Activated B cell treated with CpG ODN at 0.5 μM for 24 hours (primary cell): ENCODE measurements around the gene CACNB4. TPM values are rescaled to one million over a fixed set of nuclear protein-coding genes. Genes with fewer than 3 reads are reported as not detected.

Experiments
- ATAC-seq: fragments of 200-7000 bp; cut with Tn5 transposase; one replicate; pipeline ENCODE4 v1.10.0; 2021; ENCODE audit warnings: low read depth, mild to moderate bottlenecking, moderate library complexity
- CTCF ChIA-PET: fragments of 350-600 bp; sonication (Branson Sonifier 250); formaldehyde crosslinking; loops from one replicate; lab custom pipeline; 2021; ENCODE audit warnings: antibody characterized with exemption; lab: Charles Lee
- POLR2A ChIA-PET: fragments of 350-600 bp; sonication (Branson Sonifier 250); formaldehyde crosslinking; loops from one replicate; lab custom pipeline; 2021; ENCODE audit warnings: antibody characterized with exemption; lab: Charles Lee
- DNase-seq: peaks from one replicate; pipeline ENCODE4 v3.0.0; 2022
- H3K27ac Mint-ChIP-seq: one replicate; pipeline ENCODE4 v1.8.0; 2020; ENCODE audit warnings: mixed read lengths
- H3K27me3 Mint-ChIP-seq: one replicate; pipeline ENCODE4 v1.8.0; 2021; ENCODE audit warnings: mixed read lengths
- H3K36me3 Mint-ChIP-seq: one replicate; pipeline ENCODE4 v1.8.0; 2021; ENCODE audit warnings: low read depth, mixed read lengths
- H3K4me1 Mint-ChIP-seq: one replicate; pipeline ENCODE4 v1.8.0; 2021; ENCODE audit warnings: mixed read lengths
- H3K4me3 Mint-ChIP-seq: one replicate; pipeline ENCODE4 v1.8.0; 2020; ENCODE audit warnings: mild to moderate bottlenecking, mixed read lengths
- H3K9me3 Mint-ChIP-seq: one replicate; pipeline ENCODE4 v1.8.0; 2020; ENCODE audit warnings: mixed read lengths
- CTCF ChIP-seq: fragments of 200-600 bp; IDR thresholded peaks from one replicate; pipeline ENCODE4 v1.8.0; 2022; ENCODE audit warnings: antibody characterized with exemption, mild to moderate bottlenecking
- intact Hi-C: fragments of 100-400 bp; cut with micrococcal nuclease; formaldehyde crosslinking; loops from one replicate; pipeline ENCODE4 v1.15.1; 2024
- total RNA-seq: library from RNA; stranded (reverse); gene quantifications from 2 replicates; pipeline ENCODE4 v1.2.3, GENCODE V29; 2022

Gene CACNB4
- total RNA-seq, 1 donor from 2014 or later = 0.86 TPM

GRCh38 chr2:151810489-151810888, 288.4 kb downstream of the CACNB4 start:
- Mint-ChIP-seq H3K9me3 (no peaks in the 10 kb centered on the region), H3K4me1 (peaks cover 4% of the 10 kb centered on the region), H3K4me3 (no peak overlapping the region), H3K27ac (no peak overlapping the region), H3K36me3 (peaks cover 48% of the 10 kb centered on the region), H3K27me3 (no peaks in the 10 kb centered on the region)
- no peak for ATAC-seq
- ChIA-PET CTCF (no interaction called here), POLR2A (interaction anchor here (0.6 to 1.4 kb wide), 2 partner anchors 18 to 666 kb away, joined by 3 read pairs; partner anchors contain the start of gene ARL5A)
- DNase-seq = no peak
- TF ChIP-seq CTCF = no peak
- intact Hi-C loops = no loop called here

GRCh38 chr2:151809073-151809383, 289.8 kb downstream of the CACNB4 start:
- ChIA-PET CTCF (interaction anchor here (1.2 to 3.9 kb wide), 4 partner anchors 10 to 198 kb away, joined by 3 to 18 read pairs (median 3); partner anchors contain the start of gene ARL5A), POLR2A (interaction anchor here (1.4 kb wide), 1 partner anchor 43 kb away, joined by 3 read pairs; no protein-coding TSS in a partner anchor)
- Mint-ChIP-seq H3K4me1 (peaks cover 4% of the 10 kb centered on the region), H3K27me3 (no peaks in the 10 kb centered on the region), H3K9me3 (no peaks in the 10 kb centered on the region), H3K27ac (no peak overlapping the region), H3K36me3 (peaks cover 46% of the 10 kb centered on the region), H3K4me3 (no peak overlapping the region)
- no peak for TF ChIP-seq CTCF
- intact Hi-C loops = no loop called here
- ATAC-seq (no peak), DNase-seq (no peak)

GRCh38 chr2:151808258-151809072, 290.4 kb downstream of the CACNB4 start:
- DNase-seq (no peak), ATAC-seq (peak; percentile 60)
- peaks cover 4% of the 10 kb centered on the region for H3K4me1 Mint-ChIP-seq
- TF ChIP-seq CTCF = peak; percentile 20
- no peaks in the 10 kb centered on the region for H3K27me3 Mint-ChIP-seq
- H3K4me3 Mint-ChIP-seq = no peak overlapping the region
- H3K9me3 Mint-ChIP-seq = no peaks in the 10 kb centered on the region
- POLR2A ChIA-PET = interaction anchor here (1.4 kb wide), 1 partner anchor 42 kb away, joined by 3 read pairs; no protein-coding TSS in a partner anchor
- intact Hi-C loops = loop anchor here (1.0 kb wide), 6 partner anchors 37 to 217 kb away; no protein-coding TSS in a partner anchor
- CTCF ChIA-PET = interaction anchor here (0.6 to 3.9 kb wide), 8 partner anchors 9 to 198 kb away, joined by 3 to 18 read pairs (median 3); partner anchors contain the start of gene ARL5A
- H3K27ac Mint-ChIP-seq = no peak overlapping the region
- peaks cover 43% of the 10 kb centered on the region for H3K36me3 Mint-ChIP-seq

GRCh38 chr2:151805961-151806360, 292.9 kb downstream of the CACNB4 start:
- H3K4me1 Mint-ChIP-seq = peaks cover 4% of the 10 kb centered on the region
- ChIA-PET POLR2A (interaction anchor here (0.5 to 1.6 kb wide), 3 partner anchors 23 to 255 kb away, joined by 3 to 7 read pairs (median 6); no protein-coding TSS in a partner anchor), CTCF (interaction anchor here (0.9 to 3.9 kb wide), 6 partner anchors 8 to 219 kb away, joined by 3 to 18 read pairs (median 3); no protein-coding TSS in a partner anchor)
- no peak overlapping the region for H3K4me3 Mint-ChIP-seq
- DNase-seq (no peak), ATAC-seq (no peak)
- TF ChIP-seq CTCF = no peak
- peaks cover 44% of the 10 kb centered on the region for H3K36me3 Mint-ChIP-seq
- intact Hi-C loops = no loop called here
- H3K27me3 Mint-ChIP-seq = no peaks in the 10 kb centered on the region
- H3K9me3 Mint-ChIP-seq = no peaks in the 10 kb centered on the region
- H3K27ac Mint-ChIP-seq = no peak overlapping the region

GRCh38 chr2:151805343-151805742, 293.5 kb downstream of the CACNB4 start:
- Mint-ChIP-seq H3K9me3 (no peaks in the 10 kb centered on the region), H3K27ac (no peak overlapping the region), H3K27me3 (no peaks in the 10 kb centered on the region), H3K36me3 (peaks cover 42% of the 10 kb centered on the region), H3K4me1 (peaks cover 6% of the 10 kb centered on the region), H3K4me3 (no peak overlapping the region)
- ATAC-seq = no peak
- POLR2A ChIA-PET = no interaction called here
- no peak for DNase-seq
- intact Hi-C loops = no loop called here
- no peak for TF ChIP-seq CTCF
- CTCF ChIA-PET = interaction anchor here (1.2 to 3.9 kb wide), 2 partner anchors 9 to 114 kb away, joined by 3 to 18 read pairs; no protein-coding TSS in a partner anchor
